AG04449 (cell line): ENCODE data around the gene CPNE2.
"Not testable (repeated sequence)": the region's sequence is repeated elsewhere in the genome, so short reads cannot be mapped to it uniquely, and the experiment has no call there.

Experiments used
- CTCF ChIA-PET: fragments of 350-600 bp; formaldehyde crosslinking; extraction: SDS; loops from one replicate; lab custom pipeline; 2021; ENCODE audit warnings: antibody characterized with exemption; lab: Yijun Ruan, JAX
- POLR2A ChIA-PET: fragments of 400-600, 350-600 bp; formaldehyde crosslinking; extraction: SDS; loops from one replicate; lab custom pipeline; 2020; ENCODE audit warnings: antibody characterized with exemption, inconsistent platforms; lab: Yijun Ruan, JAX
- DNase-seq: peaks from one replicate; pipeline ENCODE4 v3.0.0-alpha.2; 2010; ENCODE audit warnings: low read depth, low spot score
- H3K4me3 ChIP-seq: 2 replicates; pipeline ENCODE4 v1.5.1; 2011; ENCODE audit warnings: low read depth, mild to moderate bottlenecking, control low read depth, low read length
- TF ChIP-seq, protein P1 (sequence below): IDR thresholded peaks from one replicate; pipeline ENCODE4 v1.5.1; 2011; ENCODE audit warnings: mild to moderate bottlenecking, moderate library complexity, low read length, control low read depth, inconsistent platforms; ENCODE audit not compliant: insufficient read depth; ENCODE audit errors: missing control alignments

Gene CPNE2

DNA sequence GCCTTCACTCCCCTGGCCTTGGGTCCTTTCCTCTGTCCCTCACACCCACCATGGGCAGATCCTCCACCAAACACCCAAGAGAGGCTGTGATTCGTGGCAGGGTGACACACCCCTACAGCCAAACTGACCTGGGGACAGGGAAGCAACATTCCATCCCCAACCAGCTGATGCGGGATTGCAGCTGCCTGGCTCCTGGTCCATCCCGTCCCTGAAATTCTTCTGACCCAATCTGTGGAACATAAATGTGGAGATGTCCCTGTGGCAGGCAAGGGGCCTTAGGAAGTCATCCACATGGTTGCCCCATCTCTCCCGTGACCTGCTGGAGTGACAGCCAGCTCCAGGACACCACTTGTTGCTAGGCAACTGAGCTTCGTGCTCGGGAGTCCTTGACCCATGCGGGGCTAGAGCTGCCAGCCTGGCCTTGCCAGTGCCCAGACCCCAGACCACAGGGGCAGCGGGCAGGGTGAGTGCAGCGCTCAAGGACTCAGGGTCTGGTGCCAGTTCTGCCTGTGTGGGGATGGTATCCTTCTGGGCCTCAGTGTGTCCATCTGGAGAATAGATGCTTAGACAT is 34.0 kb upstream of the CPNE2 start:
- H3K4me3 ChIP-seq: no peak overlapping the region
- DNase-seq: no peak
- ChIA-PET CTCF (interaction anchor here (1.8 to 8.7 kb wide), 2 partner anchors 13 to 26 kb away, joined by 7 to 38 read pairs; no protein-coding TSS in a partner anchor), POLR2A (no interaction called here)
- TF ChIP-seq, protein P1, sequence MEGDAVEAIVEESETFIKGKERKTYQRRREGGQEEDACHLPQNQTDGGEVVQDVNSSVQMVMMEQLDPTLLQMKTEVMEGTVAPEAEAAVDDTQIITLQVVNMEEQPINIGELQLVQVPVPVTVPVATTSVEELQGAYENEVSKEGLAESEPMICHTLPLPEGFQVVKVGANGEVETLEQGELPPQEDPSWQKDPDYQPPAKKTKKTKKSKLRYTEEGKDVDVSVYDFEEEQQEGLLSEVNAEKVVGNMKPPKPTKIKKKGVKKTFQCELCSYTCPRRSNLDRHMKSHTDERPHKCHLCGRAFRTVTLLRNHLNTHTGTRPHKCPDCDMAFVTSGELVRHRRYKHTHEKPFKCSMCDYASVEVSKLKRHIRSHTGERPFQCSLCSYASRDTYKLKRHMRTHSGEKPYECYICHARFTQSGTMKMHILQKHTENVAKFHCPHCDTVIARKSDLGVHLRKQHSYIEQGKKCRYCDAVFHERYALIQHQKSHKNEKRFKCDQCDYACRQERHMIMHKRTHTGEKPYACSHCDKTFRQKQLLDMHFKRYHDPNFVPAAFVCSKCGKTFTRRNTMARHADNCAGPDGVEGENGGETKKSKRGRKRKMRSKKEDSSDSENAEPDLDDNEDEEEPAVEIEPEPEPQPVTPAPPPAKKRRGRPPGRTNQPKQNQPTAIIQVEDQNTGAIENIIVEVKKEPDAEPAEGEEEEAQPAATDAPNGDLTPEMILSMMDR: no peak

DNA sequence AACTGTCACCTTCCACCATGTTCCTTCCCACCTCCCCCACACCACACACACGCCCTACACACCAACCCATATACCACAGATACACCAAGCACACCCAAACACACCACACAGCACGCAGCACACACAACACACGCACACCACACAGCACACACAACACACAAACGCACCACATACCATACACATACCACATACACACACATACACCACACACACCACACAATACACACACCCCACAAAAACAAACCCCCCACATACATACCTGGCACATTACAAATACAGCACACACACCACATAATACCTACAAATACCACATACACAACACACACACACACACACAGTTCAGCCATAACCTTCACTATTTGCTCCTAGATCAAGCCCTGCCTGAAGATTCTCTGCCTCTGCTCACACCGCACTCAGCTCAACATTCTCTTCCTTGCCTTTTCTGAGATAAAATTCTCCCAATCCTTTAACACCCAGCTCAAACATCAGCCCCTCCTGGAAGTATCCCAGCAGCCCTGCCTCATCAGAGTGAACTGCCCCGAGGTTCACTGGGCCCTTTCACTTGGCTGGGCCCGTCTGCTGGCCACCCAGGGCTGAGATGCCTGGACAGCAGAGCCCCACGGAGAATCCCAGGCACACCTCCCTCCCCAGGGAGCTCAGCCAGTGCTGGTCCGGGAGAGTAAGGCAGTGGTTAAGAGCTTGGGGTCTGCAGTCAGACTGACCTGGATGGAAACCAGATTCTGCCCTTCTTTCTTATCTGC is 31.9 kb upstream of the CPNE2 start:
- no peak for DNase-seq
- no peak overlapping the region for H3K4me3 ChIP-seq
- TF ChIP-seq, protein P1: no peak
- POLR2A ChIA-PET: no interaction called here
- CTCF ChIA-PET: interaction anchor here (2.2 to 8.7 kb wide), 4 partner anchors 9 to 32 kb away, joined by 6 to 38 read pairs (median 22); partner anchors contain the start of gene CPNE2

DNA sequence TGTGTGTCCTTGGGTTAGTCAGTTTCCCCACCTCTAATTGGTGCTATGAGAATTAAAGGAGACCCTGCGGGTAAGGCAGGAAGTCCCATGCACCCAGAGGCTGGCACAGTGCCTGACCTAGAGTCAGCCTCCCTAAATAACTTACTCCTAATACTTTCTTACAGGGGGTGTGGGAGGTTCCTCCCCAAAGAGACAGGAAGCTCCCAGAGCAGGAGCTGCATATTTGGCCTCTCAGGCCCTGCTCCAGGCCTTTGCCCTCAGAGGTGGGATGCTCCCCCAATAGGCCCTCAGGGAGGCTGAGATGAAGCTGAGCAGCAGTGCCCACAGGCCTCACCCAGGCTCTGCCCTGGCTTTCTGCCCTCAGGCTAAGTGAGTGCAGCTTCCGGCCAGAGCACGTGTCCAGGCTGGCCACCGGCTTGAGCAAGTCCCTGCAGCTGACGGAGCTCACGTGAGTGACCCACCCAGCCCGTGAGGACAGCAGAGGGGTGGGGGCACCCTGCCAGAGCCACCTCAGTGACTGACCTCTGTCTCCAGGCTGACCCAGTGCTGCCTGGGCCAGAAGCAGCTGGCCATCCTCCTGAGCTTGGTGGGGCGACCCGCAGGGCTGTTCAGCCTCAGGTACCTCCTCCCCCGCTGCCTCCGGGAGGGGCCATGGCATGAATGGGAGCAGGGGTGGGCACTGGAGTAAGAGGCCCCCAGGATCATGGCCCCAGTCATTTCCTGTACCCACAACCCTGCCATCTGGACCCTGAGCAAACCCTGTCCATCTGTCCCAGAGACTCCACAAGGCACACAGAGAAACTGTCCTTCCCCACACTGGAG is 31.1 kb upstream of the CPNE2 start:
- H3K4me3 ChIP-seq: no peak overlapping the region
- ChIA-PET CTCF (interaction anchor here (1.0 to 8.7 kb wide), 5 partner anchors 8 to 268 kb away, joined by 4 to 38 read pairs (median 15); partner anchors contain the start of gene CPNE2), POLR2A (no interaction called here)
- DNase-seq: no peak
- TF ChIP-seq, protein P1: no peak

DNA sequence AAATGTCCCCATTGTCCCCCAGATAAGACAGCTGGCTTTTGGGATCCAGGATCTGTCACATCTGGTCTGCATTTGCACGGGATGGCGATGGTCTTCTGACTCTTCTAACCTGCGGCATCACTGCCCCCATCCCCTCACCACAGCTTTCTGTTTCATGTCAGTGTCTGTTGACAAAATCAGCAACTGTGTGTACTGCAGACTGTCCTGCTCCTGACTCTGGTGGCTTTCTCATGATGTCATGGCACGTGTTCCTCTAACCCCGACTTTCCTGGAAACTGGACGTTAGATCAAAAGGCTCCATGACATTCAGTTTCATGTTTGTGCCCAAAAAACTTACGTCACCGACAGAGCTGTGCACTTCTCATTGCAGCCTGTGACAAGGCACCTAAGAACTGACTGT is 30.1 kb upstream of the CPNE2 start:
- TF ChIP-seq, protein P1: no peak
- ChIA-PET CTCF (interaction anchor here (1.0 to 8.7 kb wide), 4 partner anchors 17 to 269 kb away, joined by 4 to 38 read pairs (median 22); partner anchors contain the start of gene CPNE2), POLR2A (no interaction called here)
- no peak for DNase-seq
- H3K4me3 ChIP-seq: no peak overlapping the region

DNA sequence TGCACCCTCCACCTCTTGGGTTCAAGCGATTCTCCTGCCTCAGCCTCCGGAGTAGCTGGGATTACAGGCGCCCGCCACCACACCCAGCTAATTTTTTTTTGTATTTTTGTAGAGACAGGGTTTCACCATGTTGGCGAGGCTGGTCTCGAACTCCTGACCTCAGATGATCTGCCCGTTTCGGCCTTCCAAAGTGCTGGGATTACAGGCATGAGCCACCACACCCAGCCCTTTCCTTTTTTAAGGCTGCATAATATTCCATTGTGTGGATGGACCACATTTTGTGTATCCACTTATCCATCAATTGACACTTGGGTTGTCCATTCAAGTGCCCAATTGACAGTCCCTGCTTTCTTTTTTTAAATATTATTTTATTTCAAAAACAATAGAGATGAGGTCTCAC is 29.2 kb upstream of the CPNE2 start:
- DNase-seq, H3K4me3 ChIP-seq, POLR2A ChIA-PET: not testable (repeated sequence)
- CTCF ChIA-PET: interaction anchor here (1.0 to 4.6 kb wide), 2 partner anchors 17 to 21 kb away, joined by 3 to 29 read pairs; no protein-coding TSS in a partner anchor

DNA sequence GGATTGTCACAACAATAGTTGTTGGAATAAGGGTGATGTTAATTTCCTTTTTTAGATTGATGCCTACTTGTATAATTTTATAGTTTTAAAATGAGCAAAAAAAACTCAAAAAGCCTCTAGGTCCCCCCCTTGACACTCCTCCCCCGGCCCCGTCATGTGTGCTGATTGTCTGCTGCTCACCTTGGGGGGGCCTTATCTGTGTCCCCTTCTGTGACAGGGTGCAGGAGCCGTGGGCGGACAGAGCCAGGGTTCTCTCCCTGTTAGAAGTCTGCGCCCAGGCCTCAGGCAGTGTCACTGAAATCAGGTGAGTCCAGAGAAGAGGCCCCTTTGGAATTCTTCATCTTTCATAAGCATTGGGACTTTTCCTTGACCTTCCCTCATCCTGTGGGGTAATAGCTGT is 27.4 kb upstream of the CPNE2 start:
- no peak for DNase-seq
- POLR2A ChIA-PET: no interaction called here
- CTCF ChIA-PET: interaction anchor here (1.7 to 1.8 kb wide), 2 partner anchors 9 to 18 kb away, joined by 5 to 6 read pairs; no protein-coding TSS in a partner anchor
- TF ChIP-seq, protein P1: no peak
- no peak overlapping the region for H3K4me3 ChIP-seq
